GM18951 (cell line): ENCODE measurements around the gene EVI5L.

Experiments used
- POLR2A ChIP-seq: IDR thresholded peaks from 4 replicates; pipeline ENCODE4 v1.6.1; 2011; ENCODE audit warnings: mild to moderate bottlenecking; ENCODE audit not compliant: insufficient read length, insufficient read depth; ENCODE audit errors: extremely low read depth
- in situ Hi-C: fragments of 300-500 bp; cut with MboI; formaldehyde crosslinking; loops from one replicate; pipeline ENCODE4 v1.12.0; 2022; ENCODE audit warnings: low sequenced_read_pairs, mixed read lengths, inconsistent platforms; ENCODE audit not compliant: unreplicated experiment

EVI5L gene

GRCh38 chr19:7865262-7865911 lies 35.4 kb downstream of the EVI5L start:
- in situ Hi-C loops, result no loop called here
- no peak for TF ChIP-seq POLR2A

GRCh38 chr19:7866399-7867091 lies 36.5 kb downstream of the EVI5L start:
- in situ Hi-C loops, result no loop called here

GRCh38 chr19:7867092-7867844 lies 37.2 kb downstream of the EVI5L start:
- in situ Hi-C loops, result no loop called here
- no peak for TF ChIP-seq POLR2A

More at GRCh38 chr19:7866399-7867091, 36.5 kb downstream of the EVI5L start:
- TF ChIP-seq POLR2A, result no peak

- in situ Hi-C loops, result no loop called here
- no peak for TF ChIP-seq POLR2A
These were observed 38.3 kb downstream of the EVI5L start for GRCh38 chr19:7868326-7868670.

- in situ Hi-C loops, result no loop called here
- TF ChIP-seq POLR2A, result no peak
These were observed 38.8 kb downstream of the EVI5L start for GRCh38 chr19:7868671-7869452.

GRCh38 chr19:7869453-7869909 lies 39.5 kb downstream of the EVI5L start:
- in situ Hi-C loops, result no loop called here
- TF ChIP-seq POLR2A, result no peak

- no peak for TF ChIP-seq POLR2A
- in situ Hi-C loops, result no loop called here
These were observed 40.0 kb downstream of the EVI5L start for GRCh38 chr19:7869910-7870511.

GRCh38 chr19:7870571-7871436 lies 40.8 kb downstream of the EVI5L start:
- TF ChIP-seq POLR2A, result no peak
- in situ Hi-C loops, result no loop called here

- TF ChIP-seq POLR2A, result no peak
- in situ Hi-C loops, result no loop called here
These were observed 41.7 kb downstream of the EVI5L start for GRCh38 chr19:7871437-7872305.

- in situ Hi-C loops, result no loop called here
- TF ChIP-seq POLR2A, result no peak
These were observed 42.5 kb downstream of the EVI5L start for GRCh38 chr19:7872306-7873204.
